HG03571 (cell line): ENCODE data around the gene DENND6A.
"Not testable (repeated sequence)": the region's sequence is repeated elsewhere in the genome, so short reads cannot be mapped to it uniquely, and the experiment has no call there.

Experiments used
- ATAC-seq: cut with Tn5 transposase; IDR thresholded peaks from one replicate; pipeline ENCODE4 v1.9.1; 2021; ENCODE audit not compliant: unreplicated experiment

The DENND6A gene

DNA sequence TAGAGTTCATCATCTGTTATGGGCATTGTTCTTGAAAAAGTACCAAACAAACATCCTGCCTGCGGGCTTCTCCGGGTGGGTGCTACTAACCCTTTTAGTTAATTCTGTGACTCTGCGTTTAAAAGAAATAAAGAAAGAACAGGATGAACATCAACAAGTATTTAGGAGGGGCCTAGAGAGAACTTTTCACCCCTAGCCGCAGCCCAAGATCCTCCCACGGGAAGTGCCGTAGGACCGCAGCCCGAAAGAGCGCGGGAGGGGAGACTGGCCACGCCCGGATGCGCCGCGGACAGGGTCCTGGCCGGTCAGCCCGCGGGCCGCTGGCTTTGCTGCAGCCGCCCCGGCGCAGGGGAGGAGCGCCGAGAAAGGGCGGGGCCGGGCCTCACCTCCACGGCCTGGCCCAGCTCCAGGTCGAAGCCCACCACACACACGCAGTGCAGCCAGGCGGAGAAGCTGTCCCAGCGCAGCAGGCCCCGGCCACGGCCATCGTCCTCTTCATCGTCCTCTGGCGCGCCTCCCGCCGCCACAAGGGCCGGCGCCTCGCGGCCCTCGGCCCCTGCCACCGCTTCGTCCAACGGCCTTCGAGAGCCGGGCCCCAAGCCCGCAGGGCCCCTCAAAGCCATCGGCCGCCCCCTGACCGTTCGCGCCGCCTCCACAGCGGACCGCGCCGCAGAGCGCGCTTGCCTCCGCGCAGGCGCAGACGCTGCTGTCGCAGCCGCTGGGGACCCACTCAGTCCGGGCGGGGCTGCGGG lies at the start of gene DENND6A:
Gene DENND6A, minus strand, starts transcription at position 682 of the 752 bp plus-strand sequence. Its CDS starts 59 bp downstream, at position 623.
- ATAC-seq, result peak; percentile 81

- ATAC-seq, result no peak
These were observed 47.1 kb upstream of the DENND6A start for GRCh38 chr3:57740027-57740426.

- no peak for ATAC-seq
These were observed 45.5 kb upstream of the DENND6A start for GRCh38 chr3:57738391-57738790.

GRCh38 chr3:57737840-57738239 lies 45.0 kb upstream of the DENND6A start:
- ATAC-seq, result no peak

- ATAC-seq, result no peak
These were observed 42.5 kb upstream of the DENND6A start for GRCh38 chr3:57735405-57735804.

DNA sequence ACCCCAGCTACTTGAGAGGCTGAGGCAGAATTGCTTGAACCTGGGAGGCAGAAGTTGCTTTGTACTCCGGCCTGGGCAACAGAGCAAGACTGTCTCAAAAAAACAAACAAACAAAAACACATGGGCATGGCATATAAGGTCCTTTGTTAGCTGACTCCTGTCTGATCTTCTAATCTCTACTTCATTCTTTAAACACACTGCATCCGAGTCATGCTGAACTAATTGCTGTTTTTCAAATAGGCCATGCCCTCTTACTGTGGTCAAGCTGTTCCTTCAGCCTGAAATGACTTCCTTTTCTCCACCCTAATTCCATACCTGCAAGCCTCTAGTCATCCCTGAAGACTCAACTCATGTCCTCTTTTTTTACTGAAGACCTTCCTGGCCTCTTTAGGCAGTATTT lies 40.9 kb upstream of the DENND6A start:
- no peak for ATAC-seq

GRCh38 chr3:57731311-57731710 lies 38.4 kb upstream of the DENND6A start:
- ATAC-seq, result no peak

GRCh38 chr3:57730682-57731081 lies 37.8 kb upstream of the DENND6A start:
- no peak for ATAC-seq

DNA sequence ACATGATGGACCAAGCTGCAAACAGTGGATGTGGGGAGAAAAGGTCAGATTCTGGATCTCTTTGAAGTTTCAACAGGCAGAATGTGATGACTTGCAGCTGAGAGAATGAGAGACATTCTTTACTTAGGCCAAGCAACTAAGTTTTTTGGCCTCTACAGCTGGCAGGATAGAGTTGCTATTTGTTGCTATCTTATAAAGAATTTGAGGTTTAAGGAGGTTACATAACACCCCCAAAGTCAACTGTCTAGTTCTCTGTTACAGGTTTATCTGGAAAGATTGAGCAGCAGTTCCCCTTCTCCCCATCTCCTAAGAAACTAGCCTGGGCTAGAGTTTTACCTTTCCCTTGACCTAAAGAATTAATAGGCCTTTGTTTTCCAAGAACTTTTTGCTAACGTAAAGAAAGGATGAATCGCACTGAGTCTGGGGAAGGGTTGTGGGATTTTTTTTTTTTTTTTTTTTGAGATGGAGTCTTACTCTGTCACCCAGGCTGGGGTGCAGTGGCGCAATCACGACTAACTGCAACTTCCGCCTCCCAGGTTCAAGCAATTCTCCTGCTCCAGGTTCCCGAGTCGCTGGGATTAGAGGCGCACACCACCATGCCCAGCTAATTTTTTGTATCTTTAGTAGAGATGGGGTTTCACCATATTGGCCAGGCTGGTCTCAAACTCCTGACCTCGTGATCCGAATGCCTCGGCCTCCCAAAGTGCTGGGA lies 36.6 kb upstream of the DENND6A start:
- ATAC-seq, result no peak

DNA sequence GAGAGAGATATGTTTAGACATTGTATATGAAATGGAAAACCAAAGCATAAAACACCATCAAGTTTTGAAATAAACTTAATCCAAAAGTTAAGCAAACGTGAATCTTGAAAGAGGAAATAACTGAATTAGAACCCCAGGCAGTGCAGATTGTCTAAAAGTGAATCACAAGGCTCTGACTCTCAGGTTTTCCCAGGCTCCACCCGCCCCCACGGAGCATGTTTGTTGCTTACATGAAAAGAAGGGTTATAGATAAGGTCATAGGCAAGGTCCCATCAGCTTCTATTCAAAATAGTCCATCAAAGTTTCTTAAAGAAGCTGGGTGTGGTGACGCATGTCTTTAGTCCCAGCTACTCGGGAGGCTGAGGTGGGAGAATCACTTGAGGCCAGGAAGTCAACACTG lies 34.2 kb upstream of the DENND6A start:
- ATAC-seq, result no peak

GRCh38 chr3:57726397-57726796 lies 33.5 kb upstream of the DENND6A start:
- no peak for ATAC-seq

- ATAC-seq, result no peak
These were observed 25.2 kb upstream of the DENND6A start for GRCh38 chr3:57718118-57718517.

- no peak for ATAC-seq
These were observed 24.5 kb upstream of the DENND6A start for GRCh38 chr3:57717205-57717868.

GRCh38 chr3:57715686-57716085 lies 22.8 kb upstream of the DENND6A start:
- ATAC-seq, result no peak

DNA sequence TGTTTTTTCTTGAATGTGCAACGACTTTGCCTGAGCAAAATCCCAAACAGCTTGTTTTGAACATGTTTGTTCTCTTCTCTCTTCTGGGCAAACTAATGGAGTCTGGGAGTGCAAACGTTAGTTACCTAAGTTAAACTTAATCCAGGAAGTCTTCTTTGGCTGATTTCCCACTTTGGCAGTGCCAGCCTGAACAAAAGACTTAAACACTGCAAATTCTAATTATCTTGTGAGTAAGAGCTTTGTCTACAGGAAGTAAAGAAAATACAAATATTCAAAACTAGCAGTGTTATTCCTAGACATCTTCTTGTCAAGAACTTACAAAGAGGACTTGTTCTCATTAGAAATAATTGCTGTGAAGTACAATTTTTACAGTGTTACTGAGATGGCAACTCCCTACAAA lies 16.7 kb upstream of the DENND6A start:
- no peak for ATAC-seq

- ATAC-seq, result no peak
These were observed 16.2 kb upstream of the DENND6A start for GRCh38 chr3:57709031-57709430.

DNA sequence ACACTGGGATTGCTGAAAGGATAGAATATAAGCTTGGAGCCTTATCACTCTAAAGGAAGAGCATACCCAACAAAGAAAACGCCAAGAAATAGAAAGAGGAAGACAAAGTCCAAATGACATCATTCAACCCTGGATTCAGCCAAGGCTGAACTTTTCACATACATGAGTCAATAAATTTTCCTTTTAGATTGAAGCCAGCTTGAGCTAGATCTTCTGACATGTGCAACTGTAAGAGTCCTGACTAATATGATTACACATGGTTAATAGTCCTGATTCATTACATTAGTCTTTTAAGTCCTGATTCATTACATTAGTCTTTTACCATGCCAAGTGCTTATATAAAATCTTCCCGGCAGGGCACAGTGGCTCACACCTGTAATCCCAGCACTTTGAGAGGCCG lies 13.6 kb upstream of the DENND6A start:
- no peak for ATAC-seq

DNA sequence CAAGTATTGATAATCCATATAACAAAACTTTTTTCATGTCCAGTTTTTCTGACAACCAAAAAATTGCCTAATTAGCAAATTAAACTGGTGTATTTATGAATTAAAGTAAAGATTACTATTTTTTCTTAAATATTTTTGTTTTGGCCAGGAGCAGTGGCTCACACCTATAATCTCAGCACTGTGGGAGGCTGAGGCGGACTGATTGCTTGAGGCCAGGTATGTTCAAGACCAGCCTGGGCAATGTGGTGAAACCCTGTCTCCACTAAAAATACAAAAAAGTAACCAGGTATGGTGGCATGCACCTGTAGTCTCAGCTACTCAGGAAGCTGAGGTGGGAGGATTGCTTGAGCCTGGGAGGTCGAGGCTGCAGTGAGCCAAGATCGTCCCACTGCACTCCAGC lies 12.5 kb upstream of the DENND6A start:
- ATAC-seq, result not testable (repeated sequence)

- ATAC-seq, result no peak
These were observed 8.9 kb upstream of the DENND6A start for GRCh38 chr3:57701781-57702180.

DNA sequence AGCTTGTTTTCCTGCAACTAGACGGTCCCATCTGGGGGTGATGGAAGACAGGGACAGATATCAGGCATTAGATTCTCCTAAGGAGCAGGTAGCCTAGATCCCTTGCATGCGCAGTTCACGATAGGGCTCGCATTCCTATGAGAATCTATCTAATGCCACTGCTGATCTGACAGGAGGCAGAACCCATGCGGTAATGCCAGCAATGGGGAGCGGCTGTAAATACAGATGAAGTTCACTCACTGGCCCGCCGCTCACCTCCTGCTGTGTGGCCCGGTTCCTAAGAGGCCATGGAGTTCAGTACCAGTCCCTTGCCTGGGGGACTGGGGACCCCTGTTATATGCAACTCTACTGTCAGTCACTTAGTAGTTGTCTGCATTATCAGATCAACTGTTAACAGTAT lies 7.9 kb upstream of the DENND6A start:
- no peak for ATAC-seq

- no peak for ATAC-seq
These were observed 6.7 kb upstream of the DENND6A start for GRCh38 chr3:57699591-57699990.

- no peak for ATAC-seq
These were observed 4.0 kb upstream of the DENND6A start for GRCh38 chr3:57696801-57697321.
